WTC11 (cell line): ENCODE measurements around the gene TLR4. TPM values are rescaled to one million over a fixed set of nuclear protein-coding genes. Genes with fewer than 3 reads are reported as not detected.

Experiments used
- ATAC-seq: fragments of 200-7000 bp; cut with Tn5 transposase; 2 replicates; pipeline ENCODE4 v1.10.0; 2021; ENCODE audit warnings: mild to moderate bottlenecking, moderate library complexity
- CTCF ChIA-PET: fragments of 300-600 bp; sonication (Branson Sonifier 250); formaldehyde crosslinking; loops from one replicate; lab custom pipeline; 2021; ENCODE audit warnings: antibody characterized with exemption; lab: Charles Lee
- POLR2A ChIA-PET: fragments of 350-600 bp; sonication (Branson Sonifier 250); formaldehyde crosslinking; loops from one replicate; lab custom pipeline; 2021; ENCODE audit warnings: antibody characterized with exemption; lab: Charles Lee
- DNase-seq: peaks from one replicate; pipeline ENCODE4 v3.0.0; 2021; ENCODE audit warnings: low spot score
- H3K27ac Mint-ChIP-seq: 2 replicates; pipeline ENCODE4 v1.8.0; 2021; ENCODE audit warnings: mixed read lengths
- H3K27me3 Mint-ChIP-seq: 2 replicates; pipeline ENCODE4 v1.8.0; 2021; ENCODE audit warnings: low read depth, mild to moderate bottlenecking, moderate library complexity, mixed read lengths
- H3K36me3 Mint-ChIP-seq: 2 replicates; pipeline ENCODE4 v1.8.0; 2021; ENCODE audit warnings: mixed read lengths
- H3K4me1 Mint-ChIP-seq: 2 replicates; pipeline ENCODE4 v1.8.0; 2022; ENCODE audit warnings: mixed read lengths
- H3K4me3 Mint-ChIP-seq: 2 replicates; pipeline ENCODE4 v1.8.0; 2021; ENCODE audit warnings: mild to moderate bottlenecking, moderate library complexity, mixed read lengths
- H3K9me3 Mint-ChIP-seq: 2 replicates; pipeline ENCODE4 v1.8.0; 2021; ENCODE audit warnings: mixed read lengths
- AFF4 ChIP-seq: sonication (generic); formaldehyde crosslinking; IDR thresholded peaks from 2 replicates; pipeline ENCODE4 v1.8.1; 2023; ENCODE audit warnings: mild to moderate bottlenecking, missing genetic modification reagents, borderline replicate concordance
- AR ChIP-seq: fragments of 250-450 bp; sonication (Bioruptor Pico); IDR thresholded peaks from 2 replicates; pipeline ENCODE4 v1.9.0; 2021; ENCODE audit warnings: mild to moderate bottlenecking
- CDX4 ChIP-seq: fragments of 250-450 bp; sonication (Bioruptor Pico); IDR thresholded peaks from 2 replicates; pipeline ENCODE4 v1.9.0; 2021; ENCODE audit warnings: moderate library complexity, mild to moderate bottlenecking, inconsistent platforms, borderline replicate concordance
- GABPB1 ChIP-seq: sonication (generic); formaldehyde crosslinking; IDR thresholded peaks from 2 replicates; pipeline ENCODE4 v1.8.1; 2023; ENCODE audit warnings: mild to moderate bottlenecking, missing genetic modification reagents
- IRF2 ChIP-seq: sonication (generic); formaldehyde crosslinking; IDR thresholded peaks from 2 replicates; pipeline ENCODE4 v1.8.0; 2022; ENCODE audit warnings: low read depth, missing genetic modification reagents, borderline replicate concordance
- JUN ChIP-seq: sonication (generic); formaldehyde crosslinking; IDR thresholded peaks from 2 replicates; pipeline ENCODE4 v1.8.0; 2023; ENCODE audit warnings: mild to moderate bottlenecking, missing genetic modification reagents
- MYBL2 ChIP-seq: sonication (generic); formaldehyde crosslinking; IDR thresholded peaks from 2 replicates; pipeline ENCODE4 v1.8.1; 2023; ENCODE audit warnings: mild to moderate bottlenecking, moderate library complexity, missing genetic modification reagents
- ZNF138 ChIP-seq: sonication (generic); formaldehyde crosslinking; conservative IDR thresholded peaks from 2 replicates; pipeline ENCODE4 v1.8.1; 2022; ENCODE audit warnings: mild to moderate bottlenecking, moderate library complexity, missing genetic modification reagents
- ZNF317 ChIP-seq: sonication (generic); formaldehyde crosslinking; IDR thresholded peaks from 2 replicates; pipeline ENCODE4 v1.8.1; 2023; ENCODE audit warnings: low read depth, mild to moderate bottlenecking, moderate library complexity, missing genetic modification reagents, borderline replicate concordance
- ZNF416 ChIP-seq: fragments of 250-450 bp; sonication (Bioruptor Pico); IDR thresholded peaks from 2 replicates; pipeline ENCODE4 v1.9.0; 2021; ENCODE audit warnings: mild to moderate bottlenecking, inconsistent platforms
- ZNF423 ChIP-seq: fragments of 250-450 bp; sonication (Bioruptor Pico); IDR thresholded peaks from 2 replicates; pipeline ENCODE4 v2.1.2; 2022; ENCODE audit warnings: mild to moderate bottlenecking, moderate library complexity
- ZNF532 ChIP-seq: fragments of 250-450 bp; sonication (Bioruptor Pico); IDR thresholded peaks from 2 replicates; pipeline ENCODE4 v1.9.0; 2021; ENCODE audit warnings: mild to moderate bottlenecking, borderline replicate concordance
- total RNA-seq: library from RNA; stranded (reverse); gene quantifications from 3 replicates; pipeline ENCODE4 v1.2.3, GENCODE V29; 2021
- TF ChIP-seq, protein P1 (sequence below): sonication (generic); formaldehyde crosslinking; IDR thresholded peaks from 2 replicates; pipeline ENCODE4 v1.8.0; 2022; ENCODE audit warnings: mild to moderate bottlenecking, missing genetic modification reagents
- TF ChIP-seq, protein P2 (sequence below): sonication (generic); formaldehyde crosslinking; IDR thresholded peaks from 2 replicates; pipeline ENCODE4 v1.8.1; 2022; ENCODE audit warnings: low read depth, missing genetic modification reagents, borderline replicate concordance

TLR4 gene
- total RNA-seq, 1 experiment from 2014 or later = 0.11 TPM

- no peak for TF ChIP-seq AR (CRISPR knock-in tag)
- TF ChIP-seq, protein P1, sequence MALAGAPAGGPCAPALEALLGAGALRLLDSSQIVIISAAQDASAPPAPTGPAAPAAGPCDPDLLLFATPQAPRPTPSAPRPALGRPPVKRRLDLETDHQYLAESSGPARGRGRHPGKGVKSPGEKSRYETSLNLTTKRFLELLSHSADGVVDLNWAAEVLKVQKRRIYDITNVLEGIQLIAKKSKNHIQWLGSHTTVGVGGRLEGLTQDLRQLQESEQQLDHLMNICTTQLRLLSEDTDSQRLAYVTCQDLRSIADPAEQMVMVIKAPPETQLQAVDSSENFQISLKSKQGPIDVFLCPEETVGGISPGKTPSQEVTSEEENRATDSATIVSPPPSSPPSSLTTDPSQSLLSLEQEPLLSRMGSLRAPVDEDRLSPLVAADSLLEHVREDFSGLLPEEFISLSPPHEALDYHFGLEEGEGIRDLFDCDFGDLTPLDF (CRISPR knock-in tag) = no peak
- no peak for TF ChIP-seq CDX4 (CRISPR knock-in tag)
- TF ChIP-seq JUN (CRISPR knock-in tag) = no peak
- no peak for TF ChIP-seq MYBL2 (CRISPR knock-in tag)
Measured at GRCh38 chr9:117656002-117656401, 48.2 kb upstream of the TLR4 start (continued).

- H3K4me3 Mint-ChIP-seq = no peak overlapping the region
- H3K9me3 Mint-ChIP-seq = peaks cover 11% of the 10 kb centered on the region
- ChIA-PET CTCF (no interaction called here), POLR2A (no interaction called here)
- TF ChIP-seq ZNF416 (CRISPR knock-in tag) = no peak
- H3K4me1 Mint-ChIP-seq = peaks cover 2% of the 10 kb centered on the region; the same call in 1 of the 2 replicates
- H3K27ac Mint-ChIP-seq = no peak overlapping the region
- no peak; the same call in 1 of the 2 replicates for ATAC-seq
- no peaks in the 10 kb centered on the region for H3K36me3 Mint-ChIP-seq
- H3K27me3 Mint-ChIP-seq = no peaks in the 10 kb centered on the region
- no peak for DNase-seq
Measured at GRCh38 chr9:117662651-117663050, 41.6 kb upstream of the TLR4 start.

GRCh38 chr9:117664419-117664818 is 39.8 kb upstream of the TLR4 start:
- no peak for DNase-seq
- Mint-ChIP-seq H3K9me3 (peaks cover 11% of the 10 kb centered on the region), H3K4me1 (peaks cover 2% of the 10 kb centered on the region; the same call in 1 of the 2 replicates), H3K36me3 (no peaks in the 10 kb centered on the region), H3K27ac (no peak overlapping the region), H3K27me3 (no peaks in the 10 kb centered on the region), H3K4me3 (no peak overlapping the region)
- POLR2A ChIA-PET = no interaction called here
- no peak for ATAC-seq
- CTCF ChIA-PET = no interaction called here
- no peak for TF ChIP-seq IRF2
- TF ChIP-seq ZNF138 = no peak
- TF ChIP-seq ZNF423 = no peak
- TF ChIP-seq, protein P2, sequence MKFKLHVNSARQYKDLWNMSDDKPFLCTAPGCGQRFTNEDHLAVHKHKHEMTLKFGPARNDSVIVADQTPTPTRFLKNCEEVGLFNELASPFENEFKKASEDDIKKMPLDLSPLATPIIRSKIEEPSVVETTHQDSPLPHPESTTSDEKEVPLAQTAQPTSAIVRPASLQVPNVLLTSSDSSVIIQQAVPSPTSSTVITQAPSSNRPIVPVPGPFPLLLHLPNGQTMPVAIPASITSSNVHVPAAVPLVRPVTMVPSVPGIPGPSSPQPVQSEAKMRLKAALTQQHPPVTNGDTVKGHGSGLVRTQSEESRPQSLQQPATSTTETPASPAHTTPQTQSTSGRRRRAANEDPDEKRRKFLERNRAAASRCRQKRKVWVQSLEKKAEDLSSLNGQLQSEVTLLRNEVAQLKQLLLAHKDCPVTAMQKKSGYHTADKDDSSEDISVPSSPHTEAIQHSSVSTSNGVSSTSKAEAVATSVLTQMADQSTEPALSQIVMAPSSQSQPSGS = no peak
- no peak for TF ChIP-seq ZNF532 (CRISPR knock-in tag)
- TF ChIP-seq AFF4 (CRISPR knock-in tag) = no peak
- no peak for TF ChIP-seq GABPB1
- no peak for TF ChIP-seq ZNF317 (CRISPR knock-in tag)
